HG03460 (cell line): ENCODE data around the gene CNTNAP2.

Experiments used
- ATAC-seq: cut with Tn5 transposase; IDR thresholded peaks from one replicate; pipeline ENCODE4 v1.9.1; 2021; ENCODE audit not compliant: unreplicated experiment

CNTNAP2 gene

GRCh38 chr7:146740039-146740438, 623.4 kb downstream of the CNTNAP2 start:
- no peak for ATAC-seq

- no peak for ATAC-seq
These were observed 625.3 kb downstream of the CNTNAP2 start for GRCh38 chr7:146741911-146742310.

- no peak for ATAC-seq
These were observed 637.8 kb downstream of the CNTNAP2 start for GRCh38 chr7:146754385-146754784.

GRCh38 chr7:146755585-146755984, 639.0 kb downstream of the CNTNAP2 start:
- ATAC-seq, result no peak

- ATAC-seq, result no peak
These were observed 647.9 kb downstream of the CNTNAP2 start for GRCh38 chr7:146764458-146764857.

- no peak for ATAC-seq
These were observed 652.4 kb downstream of the CNTNAP2 start for GRCh38 chr7:146768957-146769356.

GRCh38 chr7:146772601-146773000, 656.0 kb downstream of the CNTNAP2 start:
- ATAC-seq, result no peak

- ATAC-seq, result no peak
These were observed 656.9 kb downstream of the CNTNAP2 start for GRCh38 chr7:146773506-146773905.

GRCh38 chr7:146781352-146782116, 664.9 kb downstream of the CNTNAP2 start:
- ATAC-seq, result no peak

GRCh38 chr7:146787266-146787665, 670.7 kb downstream of the CNTNAP2 start:
- ATAC-seq, result no peak

- ATAC-seq, result no peak
These were observed 671.4 kb downstream of the CNTNAP2 start for GRCh38 chr7:146788008-146788407.

GRCh38 chr7:146791344-146792285, 675.0 kb downstream of the CNTNAP2 start:
- ATAC-seq, result no peak

GRCh38 chr7:146804620-146805019, 688.0 kb downstream of the CNTNAP2 start:
- no peak for ATAC-seq

- no peak for ATAC-seq
These were observed 688.5 kb downstream of the CNTNAP2 start for GRCh38 chr7:146805082-146805481.

GRCh38 chr7:146826329-146826728, 709.7 kb downstream of the CNTNAP2 start:
- no peak for ATAC-seq

GRCh38 chr7:146830686-146831085, 714.1 kb downstream of the CNTNAP2 start:
- no peak for ATAC-seq

- ATAC-seq, result no peak
These were observed 715.3 kb downstream of the CNTNAP2 start for GRCh38 chr7:146831875-146832274.

GRCh38 chr7:146844405-146844804, 727.8 kb downstream of the CNTNAP2 start:
- no peak for ATAC-seq

- ATAC-seq, result no peak
These were observed 742.1 kb downstream of the CNTNAP2 start for GRCh38 chr7:146858690-146859089.

GRCh38 chr7:146861701-146862100, 745.1 kb downstream of the CNTNAP2 start:
- no peak for ATAC-seq

- ATAC-seq, result no peak
These were observed 745.8 kb downstream of the CNTNAP2 start for GRCh38 chr7:146862415-146862814.

- ATAC-seq, result no peak
These were observed 748.0 kb downstream of the CNTNAP2 start for GRCh38 chr7:146864644-146865043.
